ENCODE data around the gene ADH1C.

The ADH1C gene

GRCh38 chr4:99366491-99366890, 13.9 kb upstream of the ADH1C start:
- H2BK5ac ChIP-seq (ENCODE audit: low read length): no peak overlapping the region
- H3K4me2 ChIP-seq (ENCODE audit: insufficient read depth, low read length, poor library complexity, severe bottlenecking): no peak overlapping the region
- no peak overlapping the region for H3K18ac ChIP-seq (ENCODE audit: low read length)
- WGBS, 2 donors (ENCODE audit: extremely low coverage in 2 of 2, insufficient read length in 2 of 2, insufficient replicate concordance in 1 of 2): no CpG with 5 or more reads among the region's 1 CpG
- no peak overlapping the region for H3K4me3 ChIP-seq (ENCODE audit: low read length in 2 of 2)
- H2AFZ ChIP-seq (ENCODE audit: low read length): no peak overlapping the region
- H3K4me1 ChIP-seq (ENCODE audit: control insufficient read depth in 2 of 2, insufficient read depth in 1 of 2, low read depth in 1 of 2, low read length in 2 of 2): no peaks in the 10 kb centered on the region
- no peaks in the 10 kb centered on the region for H3K27me3 ChIP-seq (ENCODE audit: control insufficient read depth in 3 of 3, insufficient read depth in 3 of 3, low read depth in 1 of 3, low read length in 3 of 3)
- no peak overlapping the region for H2AK5ac ChIP-seq (ENCODE audit: low read depth, low read length)
- H4K91ac ChIP-seq (ENCODE audit: low read depth, low read length, poor library complexity): no peak overlapping the region
- no peak overlapping the region for H4K8ac ChIP-seq (ENCODE audit: low read depth, low read length)
- H3K27ac ChIP-seq (replicated peaks; ENCODE audit: low read length): no peak overlapping the region
- no peak for DNase-seq (ENCODE audit: low spot score)
- H2BK12ac ChIP-seq (ENCODE audit: low read length): no peak overlapping the region
- no peaks in the 10 kb centered on the region for H3K36me3 ChIP-seq (replicated peaks in 1 of 2; ENCODE audit: control insufficient read depth in 2 of 2, insufficient read depth in 2 of 2, low read length in 2 of 2)
- H3K23ac ChIP-seq (ENCODE audit: low read depth, low read length, poor library complexity): no peak overlapping the region
- no peak overlapping the region for H3K14ac ChIP-seq (ENCODE audit: low read length)
- H3K9ac ChIP-seq (ENCODE audit: low read depth, low read length, poor library complexity): no peak overlapping the region
- H2BK15ac ChIP-seq (ENCODE audit: low read length): no peak overlapping the region
- H3K9me3 ChIP-seq (replicated peaks in 1 of 2; ENCODE audit: control insufficient read depth in 2 of 2, insufficient read depth in 1 of 2, low read depth in 1 of 2, low read length in 2 of 2): no peaks in the 10 kb centered on the region
- no peaks in the 10 kb centered on the region for H3K79me1 ChIP-seq (ENCODE audit: low read depth, low read length)
- H2BK120ac ChIP-seq (ENCODE audit: low read depth, low read length): no peak overlapping the region
- H3K4ac ChIP-seq (ENCODE audit: low read length): no peak overlapping the region

GRCh38 chr4:99362768-99363167, 10.2 kb upstream of the ADH1C start:
- no peak overlapping the region for H2BK120ac ChIP-seq (ENCODE audit: low read depth, low read length)
- no peak overlapping the region for H2BK5ac ChIP-seq (ENCODE audit: low read length)
- no peak overlapping the region for H4K91ac ChIP-seq (ENCODE audit: low read depth, low read length, poor library complexity)
- H3K79me1 ChIP-seq (ENCODE audit: low read depth, low read length): no peaks in the 10 kb centered on the region
- no peaks in the 10 kb centered on the region for H3K36me3 ChIP-seq (replicated peaks in 1 of 2; ENCODE audit: control insufficient read depth in 2 of 2, insufficient read depth in 2 of 2, low read length in 2 of 2)
- H3K23ac ChIP-seq (ENCODE audit: low read depth, low read length, poor library complexity): no peak overlapping the region
- no peak overlapping the region for H3K18ac ChIP-seq (ENCODE audit: low read length)
- no peak overlapping the region for H3K4me3 ChIP-seq (ENCODE audit: low read length in 2 of 2)
- no peak overlapping the region for H3K27ac ChIP-seq (replicated peaks; ENCODE audit: low read length)
- no peak overlapping the region for H2BK15ac ChIP-seq (ENCODE audit: low read length)
- H3K27me3 ChIP-seq (ENCODE audit: control insufficient read depth in 3 of 3, insufficient read depth in 3 of 3, low read depth in 1 of 3, low read length in 3 of 3): no peaks in the 10 kb centered on the region
- no peak for DNase-seq (ENCODE audit: low spot score)
- no peak overlapping the region for H2AFZ ChIP-seq (ENCODE audit: low read length)
- no peak overlapping the region for H3K14ac ChIP-seq (ENCODE audit: low read length)
- no peak overlapping the region for H3K9ac ChIP-seq (ENCODE audit: low read depth, low read length, poor library complexity)
- H3K4ac ChIP-seq (ENCODE audit: low read length): no peak overlapping the region
- H3K4me1 ChIP-seq (ENCODE audit: control insufficient read depth in 2 of 2, insufficient read depth in 1 of 2, low read depth in 1 of 2, low read length in 2 of 2): no peaks in the 10 kb centered on the region
- H3K9me3 ChIP-seq (replicated peaks in 1 of 2; ENCODE audit: control insufficient read depth in 2 of 2, insufficient read depth in 1 of 2, low read depth in 1 of 2, low read length in 2 of 2): peaks cover 0 to 2% of the 10 kb centered on the region in 2 donors
- H2AK5ac ChIP-seq (ENCODE audit: low read depth, low read length): no peak overlapping the region
- no peak overlapping the region for H2BK12ac ChIP-seq (ENCODE audit: low read length)
- no peak overlapping the region for H3K4me2 ChIP-seq (ENCODE audit: insufficient read depth, low read length, poor library complexity, severe bottlenecking)
- no peak overlapping the region for H4K8ac ChIP-seq (ENCODE audit: low read depth, low read length)

- H2AFZ ChIP-seq (ENCODE audit: low read length): no peak overlapping the region
- no peak overlapping the region for H4K91ac ChIP-seq (ENCODE audit: low read depth, low read length, poor library complexity)
- peaks cover 0 to 2% of the 10 kb centered on the region in 2 donors for H3K9me3 ChIP-seq (replicated peaks in 1 of 2; ENCODE audit: control insufficient read depth in 2 of 2, insufficient read depth in 1 of 2, low read depth in 1 of 2, low read length in 2 of 2)
- DNase-seq (ENCODE audit: low spot score): no peak
- H2AK5ac ChIP-seq (ENCODE audit: low read depth, low read length): no peak overlapping the region
- no peak overlapping the region for H3K4ac ChIP-seq (ENCODE audit: low read length)
- H3K79me1 ChIP-seq (ENCODE audit: low read depth, low read length): no peaks in the 10 kb centered on the region
- no peak overlapping the region for H2BK12ac ChIP-seq (ENCODE audit: low read length)
- H2BK5ac ChIP-seq (ENCODE audit: low read length): no peak overlapping the region
- no peak overlapping the region for H3K23ac ChIP-seq (ENCODE audit: low read depth, low read length, poor library complexity)
- no peak overlapping the region for H3K27ac ChIP-seq (replicated peaks; ENCODE audit: low read length)
- no peak overlapping the region for H3K4me3 ChIP-seq (ENCODE audit: low read length in 2 of 2)
- no peak overlapping the region for H3K4me2 ChIP-seq (ENCODE audit: insufficient read depth, low read length, poor library complexity, severe bottlenecking)
- H4K8ac ChIP-seq (ENCODE audit: low read depth, low read length): no peak overlapping the region
- no peak overlapping the region for H3K18ac ChIP-seq (ENCODE audit: low read length)
- no peak overlapping the region for H3K9ac ChIP-seq (ENCODE audit: low read depth, low read length, poor library complexity)
- H3K27me3 ChIP-seq (ENCODE audit: control insufficient read depth in 3 of 3, insufficient read depth in 3 of 3, low read depth in 1 of 3, low read length in 3 of 3): no peaks in the 10 kb centered on the region
- no peaks in the 10 kb centered on the region for H3K4me1 ChIP-seq (ENCODE audit: control insufficient read depth in 2 of 2, insufficient read depth in 1 of 2, low read depth in 1 of 2, low read length in 2 of 2)
- H2BK15ac ChIP-seq (ENCODE audit: low read length): no peak overlapping the region
- no peak overlapping the region for H2BK120ac ChIP-seq (ENCODE audit: low read depth, low read length)
- H3K14ac ChIP-seq (ENCODE audit: low read length): no peak overlapping the region
- no peaks in the 10 kb centered on the region for H3K36me3 ChIP-seq (replicated peaks in 1 of 2; ENCODE audit: control insufficient read depth in 2 of 2, insufficient read depth in 2 of 2, low read length in 2 of 2)
These were observed 9.3 kb upstream of the ADH1C start for GRCh38 chr4:99361899-99362275.

GRCh38 chr4:99361268-99361898, 8.8 kb upstream of the ADH1C start:
- Histone ChIP-seq H3K9me3 (replicated peaks in 1 of 2; ENCODE audit: control insufficient read depth in 2 of 2, insufficient read depth in 1 of 2, low read depth in 1 of 2, low read length in 2 of 2) (peaks cover 0 to 2% of the 10 kb centered on the region in 2 donors), H3K23ac (ENCODE audit: low read depth, low read length, poor library complexity) (no peak overlapping the region), H2BK15ac (ENCODE audit: low read length) (no peak overlapping the region), H3K18ac (ENCODE audit: low read length) (no peak overlapping the region), H2BK120ac (ENCODE audit: low read depth, low read length) (no peak overlapping the region), H4K8ac (ENCODE audit: low read depth, low read length) (no peak overlapping the region), H2BK12ac (ENCODE audit: low read length) (no peak overlapping the region), H3K4me3 (ENCODE audit: low read length in 2 of 2) (no peak overlapping the region), H2BK5ac (ENCODE audit: low read length) (no peak overlapping the region), H3K4ac (ENCODE audit: low read length) (no peak overlapping the region), H3K36me3 (replicated peaks in 1 of 2; ENCODE audit: control insufficient read depth in 2 of 2, insufficient read depth in 2 of 2, low read length in 2 of 2) (no peaks in the 10 kb centered on the region), H3K4me1 (ENCODE audit: control insufficient read depth in 2 of 2, insufficient read depth in 1 of 2, low read depth in 1 of 2, low read length in 2 of 2) (no peaks in the 10 kb centered on the region), H3K27ac (replicated peaks; ENCODE audit: low read length) (no peak overlapping the region), H3K27me3 (ENCODE audit: control insufficient read depth in 3 of 3, insufficient read depth in 3 of 3, low read depth in 1 of 3, low read length in 3 of 3) (no peaks in the 10 kb centered on the region), H2AFZ (ENCODE audit: low read length) (no peak overlapping the region), H4K91ac (ENCODE audit: low read depth, low read length, poor library complexity) (no peak overlapping the region), H3K79me1 (ENCODE audit: low read depth, low read length) (no peaks in the 10 kb centered on the region), H3K14ac (ENCODE audit: low read length) (no peak overlapping the region), H3K4me2 (ENCODE audit: insufficient read depth, low read length, poor library complexity, severe bottlenecking) (no peak overlapping the region), H3K9ac (ENCODE audit: low read depth, low read length, poor library complexity) (no peak overlapping the region), H2AK5ac (ENCODE audit: low read depth, low read length) (no peak overlapping the region)
- no peak for DNase-seq (ENCODE audit: low spot score)

Measured in neuronal stem cell (in vitro differentiated cells).